Thyroid gland (tissue), 4 donors: ENCODE measurements around the gene HRK.

Source experiments
- CTCF ChIP-seq, 6 experiments: fragments of 200-600 bp in 3 of 6; fragments of 450-650 bp in 3 of 6; sonication (generic) in 3 of 6; IDR thresholded peaks; one replicate each; pipeline ENCODE4 v1.5.1; 2016 to 2019; ENCODE audit warnings: antibody characterized with exemption in 6 of 6, mild to moderate bottlenecking in 2 of 6, inconsistent platforms in 1 of 6, moderate library complexity in 1 of 6
- POLR2A ChIP-seq, 2 donors: fragments of 450-650 bp; IDR thresholded peaks; one replicate each; pipeline ENCODE4 v1.6.1; 2017; ENCODE audit warnings: antibody characterized with exemption in 2 of 2, mild to moderate bottlenecking in 2 of 2, moderate library complexity in 1 of 2

- TF ChIP-seq POLR2A (IDR thresholded peaks at IDR 0.05) (no peak), CTCF (IDR thresholded peaks at IDR 0.05) (peak in 1 of 6 experiments; percentile 30)
Measured at GRCh38 chr12:116863275-116863767, 17.9 kb downstream of the HRK start.
